Esophagus mucosa (tissue), 1 donor: ENCODE data around the gene HMGN3. TPM values are rescaled to one million over a fixed set of nuclear protein-coding genes. Genes with fewer than 3 reads are reported as not detected.
A peak's percentile ranks its signal among the peaks of the same experiment; 100 is the strongest.
"Not testable (repeated sequence)": the region's sequence is repeated elsewhere in the genome, so short reads cannot be mapped to it uniquely, and the experiment has no call there.

Experiments
- ATAC-seq: fragments of 200-7000 bp; cut with Tn5 transposase; one replicate; pipeline ENCODE4 v1.9.1; 2020
- total RNA-seq: library from RNA; stranded (reverse); gene quantifications from one replicate; pipeline ENCODE4 v1.2.4, GENCODE V29; 2023
- donor health status: DM: yes; HTN: yes; CAD: no.

Gene HMGN3
- total RNA-seq: 37.2 TPM

DNA sequence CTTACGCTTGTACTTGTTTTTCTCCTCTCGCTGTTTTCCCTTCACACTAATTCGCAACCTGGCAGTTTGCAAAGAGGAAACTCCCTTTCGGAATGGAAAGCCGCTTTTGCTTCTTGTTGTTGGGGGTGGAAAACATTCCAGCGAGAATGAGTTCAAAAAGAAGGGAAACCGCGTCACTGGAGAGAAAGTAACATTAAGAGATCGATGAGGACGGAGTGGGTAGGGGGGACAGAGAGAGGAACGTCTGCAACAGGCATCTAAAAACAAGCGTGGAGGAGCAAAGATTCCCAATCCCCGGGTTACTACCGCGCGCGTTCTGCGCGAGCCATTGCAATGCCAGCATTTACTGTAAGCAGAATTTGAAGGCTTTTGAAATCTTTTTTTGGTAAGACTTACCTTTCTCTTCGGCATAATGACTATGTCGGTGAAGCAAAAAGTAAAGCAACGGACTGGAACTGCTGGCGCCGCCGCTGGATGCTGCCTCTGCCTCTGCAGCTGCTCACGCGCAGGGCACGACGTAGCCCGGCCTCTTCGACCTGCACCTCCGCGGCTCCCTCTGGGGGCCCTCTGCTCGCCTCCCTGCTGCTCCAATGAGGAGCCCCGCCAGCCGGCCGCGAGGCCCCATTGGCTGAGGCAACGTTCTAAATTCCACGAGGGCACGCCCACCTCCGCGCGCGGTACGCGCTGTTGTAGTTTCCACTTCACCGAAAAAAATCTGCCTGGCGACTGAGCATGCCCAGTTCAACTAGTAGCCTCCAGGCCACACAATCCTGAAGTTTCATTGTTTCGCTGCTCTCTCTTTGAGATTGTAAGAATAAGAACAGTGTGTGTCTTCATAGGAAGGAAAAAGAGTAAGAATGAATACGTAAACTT is at the start of gene HMGN3:
HMGN3 (minus strand) TSS at position 533 of the 873 bp plus-strand sequence.
- peak; percentile 97 for ATAC-seq

DNA sequence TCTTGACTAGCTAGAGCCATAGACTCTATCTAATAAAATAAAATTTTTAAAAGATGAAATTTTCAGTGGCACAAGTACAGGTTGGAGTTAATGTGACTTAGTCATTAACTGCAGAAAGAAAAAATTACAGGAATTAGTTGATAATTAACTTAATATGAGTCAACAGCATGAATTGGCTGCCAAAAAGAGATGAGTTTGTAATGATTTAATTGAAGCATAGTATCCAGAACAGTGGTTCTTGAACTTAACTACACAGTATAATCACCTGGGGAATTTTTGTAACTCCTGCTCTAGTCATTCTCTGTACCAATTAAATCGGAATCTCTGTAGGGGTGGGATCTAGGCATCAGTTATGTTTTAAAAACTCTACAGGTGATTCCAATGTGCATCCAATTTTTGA is 46.3 kb upstream of the HMGN3 start:
- ATAC-seq: no peak

GRCh38 chr6:79277109-79277508 is 42.6 kb upstream of the HMGN3 start:
- no peak for ATAC-seq

- no peak for ATAC-seq
These were observed 35.4 kb upstream of the HMGN3 start for GRCh38 chr6:79269877-79270276.

- ATAC-seq: no peak
These were observed 32.6 kb upstream of the HMGN3 start for GRCh38 chr6:79267128-79267527.

- no peak for ATAC-seq
These were observed 31.6 kb upstream of the HMGN3 start for GRCh38 chr6:79266051-79266450.

DNA sequence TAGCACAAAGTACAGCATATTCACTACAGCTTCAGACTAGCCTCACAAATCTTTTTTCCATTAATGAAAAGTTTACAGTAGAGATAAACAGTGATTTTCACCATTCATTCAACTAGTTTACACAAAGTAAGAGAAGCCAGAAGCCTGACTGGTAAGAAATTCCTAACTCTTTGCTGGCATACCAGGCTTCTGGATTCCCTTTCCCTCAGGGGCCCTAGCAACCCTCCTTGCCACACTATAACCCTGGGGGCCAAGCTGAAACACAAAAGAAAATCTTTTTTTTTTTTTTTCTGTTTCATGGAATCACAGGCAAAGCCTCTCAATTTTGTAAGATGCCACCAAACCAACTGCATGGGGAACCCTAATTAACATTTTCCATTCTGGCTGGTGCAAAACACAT is 28.9 kb upstream of the HMGN3 start:
- ATAC-seq: no peak

DNA sequence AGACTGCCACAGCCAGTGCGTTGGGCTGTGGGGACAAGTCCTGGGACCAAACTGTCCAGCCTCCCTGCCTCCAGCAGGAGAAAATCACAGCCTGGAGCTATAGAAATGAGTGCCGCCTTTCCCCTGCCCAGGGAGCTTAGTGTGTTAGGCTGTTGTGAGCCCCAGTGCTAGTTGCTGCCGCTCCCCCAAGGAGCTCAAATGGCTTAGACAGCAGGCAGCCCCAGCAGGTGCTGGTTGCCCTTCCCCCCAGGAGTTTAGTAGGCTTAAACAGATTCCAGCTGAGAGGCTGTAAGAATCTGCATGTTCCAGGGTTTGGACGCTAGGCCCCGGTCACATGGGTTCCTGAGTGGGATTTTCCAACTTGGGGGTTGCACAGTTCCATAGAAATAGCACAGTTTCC is 27.2 kb upstream of the HMGN3 start:
- no peak for ATAC-seq

DNA sequence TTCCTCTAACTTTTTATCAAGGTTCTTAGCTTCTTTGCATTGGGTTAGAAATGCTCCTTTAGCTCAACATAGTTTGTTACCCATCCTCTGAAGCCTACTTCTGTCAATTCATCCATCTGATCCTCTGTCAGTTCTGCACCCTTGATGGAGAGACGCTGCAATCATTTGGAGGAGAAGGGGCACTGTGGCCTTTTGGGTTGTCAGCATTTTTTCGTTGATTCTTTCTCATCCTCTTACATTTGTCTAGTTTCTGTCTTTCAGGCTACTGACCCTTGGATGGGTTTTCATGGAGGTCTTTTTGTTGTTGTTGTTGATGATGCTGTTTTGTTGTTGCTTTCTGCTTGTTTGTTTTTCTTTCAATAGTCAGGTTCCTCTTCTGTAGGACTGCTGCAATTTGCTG is 26.3 kb upstream of the HMGN3 start:
- ATAC-seq: no peak

DNA sequence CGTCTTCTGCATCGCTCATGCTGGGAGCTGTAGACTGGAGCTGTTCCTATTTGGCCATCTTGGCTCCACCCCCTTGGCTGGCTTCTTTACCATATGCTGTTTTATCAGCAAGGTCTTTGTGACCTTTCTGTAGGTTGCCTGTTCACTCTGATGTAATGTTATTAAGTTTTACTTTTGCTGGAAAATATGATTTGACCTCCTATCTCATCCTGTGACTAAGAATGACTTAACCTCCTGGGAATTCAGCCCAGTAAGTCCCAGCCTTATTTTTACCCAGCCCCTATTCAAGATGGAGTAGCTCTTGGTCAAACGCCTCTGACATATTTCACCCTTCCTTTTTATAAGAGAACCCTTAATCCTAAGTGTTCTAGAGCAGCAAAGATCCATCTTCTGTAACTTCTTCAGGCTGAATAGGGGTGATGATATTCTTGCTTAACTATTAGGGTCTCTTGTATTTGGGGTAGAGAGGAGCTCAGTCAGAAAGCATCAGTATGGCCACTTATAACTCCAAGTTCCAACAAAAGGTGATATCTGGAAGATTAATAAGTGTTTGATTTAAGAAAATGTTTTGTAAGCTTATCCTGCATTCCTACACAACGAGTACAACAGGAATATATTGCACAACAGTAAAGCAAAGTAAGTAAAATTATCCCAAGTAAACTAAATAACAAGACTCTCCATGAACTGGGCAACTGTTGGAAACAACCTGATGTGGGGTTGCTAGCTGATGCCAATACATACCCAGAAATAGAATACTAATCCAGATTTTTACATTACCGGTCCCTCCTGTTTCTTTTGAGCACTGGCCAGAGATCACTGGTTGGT is 23.1 kb upstream of the HMGN3 start:
- no peak for ATAC-seq

GRCh38 chr6:79256770-79257169 is 22.3 kb upstream of the HMGN3 start:
- ATAC-seq: not testable (repeated sequence)

GRCh38 chr6:79255086-79255485 is 20.6 kb upstream of the HMGN3 start:
- not testable (repeated sequence) for ATAC-seq

GRCh38 chr6:79250559-79250958 is 16.1 kb upstream of the HMGN3 start:
- no peak for ATAC-seq

DNA sequence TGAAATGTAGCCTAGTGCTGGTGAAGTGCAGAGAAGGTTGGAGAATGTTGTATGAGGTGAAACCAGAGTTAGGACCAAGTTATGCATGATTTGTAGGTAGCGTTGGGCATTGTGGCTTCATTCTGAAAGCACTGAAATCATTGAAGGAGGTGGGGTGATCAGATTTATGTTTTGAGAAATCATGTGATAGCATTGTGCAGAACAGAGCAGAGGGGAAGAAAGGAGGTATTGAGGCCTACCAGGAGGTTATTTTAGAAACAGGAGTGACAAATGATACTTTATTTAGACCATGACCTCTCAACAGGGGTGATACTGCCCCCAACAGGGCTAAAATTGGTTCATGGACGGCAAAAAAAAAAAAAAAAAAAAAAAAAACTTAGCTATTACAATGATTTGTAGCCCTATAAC is 15.6 kb upstream of the HMGN3 start:
- no peak for ATAC-seq

DNA sequence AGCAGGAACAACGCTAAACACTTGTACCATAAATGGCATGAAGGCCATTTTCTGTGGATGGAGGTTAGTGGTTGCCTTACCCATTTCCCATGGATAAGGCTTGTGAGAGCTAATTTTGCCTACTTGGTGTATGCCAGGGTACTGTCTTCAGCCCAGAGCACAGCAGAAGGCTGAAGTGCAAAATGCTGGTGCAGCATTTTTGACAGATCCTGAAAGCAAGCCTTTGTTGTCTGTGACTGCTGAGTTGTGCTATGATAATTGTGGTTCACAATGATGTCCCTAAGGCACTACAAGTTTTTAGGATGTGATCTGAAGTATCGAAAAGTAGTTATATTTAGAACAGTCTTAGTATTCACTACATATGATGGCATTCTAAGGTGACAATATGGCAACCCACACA is 14.7 kb upstream of the HMGN3 start:
- ATAC-seq: no peak

DNA sequence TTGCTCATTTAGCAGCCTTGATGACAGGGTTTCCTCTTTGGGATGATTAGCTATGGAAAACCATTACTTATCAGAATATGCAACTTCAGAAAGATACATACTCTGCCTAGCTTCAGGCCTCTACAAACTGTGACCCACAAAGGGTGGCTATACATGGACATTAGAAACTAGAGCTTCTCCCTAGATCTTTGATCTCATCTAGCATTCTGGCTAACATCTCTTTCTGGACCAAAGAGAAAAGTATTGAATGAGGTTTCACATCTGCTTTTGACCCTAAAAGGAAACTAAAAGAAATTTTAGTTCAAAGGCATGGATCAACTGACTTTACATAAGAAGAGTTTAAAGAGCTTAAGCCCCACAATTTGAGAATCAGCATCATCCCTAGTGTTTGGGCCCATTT is 12.4 kb upstream of the HMGN3 start:
- ATAC-seq: no peak

- no peak for ATAC-seq
These were observed 6.7 kb upstream of the HMGN3 start for GRCh38 chr6:79241228-79241627.

DNA sequence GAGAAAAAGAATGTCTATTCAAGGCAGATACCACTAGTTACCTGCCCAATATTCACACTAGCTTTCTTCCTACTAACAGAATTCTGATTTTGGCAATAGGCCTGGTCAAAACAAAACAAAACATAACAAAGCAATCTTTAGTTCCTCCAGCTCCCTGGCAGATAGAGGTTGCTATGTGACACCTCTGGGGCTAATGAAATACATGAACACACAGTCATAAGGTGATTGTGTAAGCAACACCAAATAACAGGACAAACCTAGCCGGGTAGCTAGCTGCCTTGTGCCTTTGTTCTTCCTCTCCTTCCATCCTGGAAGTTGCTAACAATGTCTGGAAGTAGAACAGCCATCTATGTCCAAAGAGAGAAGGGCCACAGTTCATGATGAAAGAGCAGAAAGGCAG is 6.0 kb upstream of the HMGN3 start:
- peak; percentile 80 for ATAC-seq

- ATAC-seq: peak; percentile 47
These were observed 5.2 kb upstream of the HMGN3 start for GRCh38 chr6:79239536-79240168.

GRCh38 chr6:79238919-79239318 is 4.4 kb upstream of the HMGN3 start:
- no peak for ATAC-seq

DNA sequence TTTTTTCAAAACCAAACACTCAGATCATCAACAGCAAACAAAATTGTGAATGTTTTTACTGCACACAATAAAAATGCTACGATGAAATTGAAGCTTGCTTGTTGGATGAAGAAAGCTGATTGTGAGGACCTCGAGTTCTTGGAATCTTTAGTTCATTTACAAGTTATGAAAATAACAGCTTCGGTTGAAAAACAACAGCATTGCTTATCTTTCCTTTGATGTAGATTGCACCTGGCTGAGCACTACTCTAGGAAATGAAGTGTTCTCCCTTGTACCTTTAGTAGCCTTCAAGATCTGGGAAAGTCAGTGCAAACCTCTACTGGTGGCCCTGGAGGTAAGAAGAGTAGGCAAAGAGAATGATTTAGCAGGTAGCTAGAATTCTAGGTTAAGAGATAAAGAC is 2.2 kb upstream of the HMGN3 start:
- ATAC-seq: no peak

DNA sequence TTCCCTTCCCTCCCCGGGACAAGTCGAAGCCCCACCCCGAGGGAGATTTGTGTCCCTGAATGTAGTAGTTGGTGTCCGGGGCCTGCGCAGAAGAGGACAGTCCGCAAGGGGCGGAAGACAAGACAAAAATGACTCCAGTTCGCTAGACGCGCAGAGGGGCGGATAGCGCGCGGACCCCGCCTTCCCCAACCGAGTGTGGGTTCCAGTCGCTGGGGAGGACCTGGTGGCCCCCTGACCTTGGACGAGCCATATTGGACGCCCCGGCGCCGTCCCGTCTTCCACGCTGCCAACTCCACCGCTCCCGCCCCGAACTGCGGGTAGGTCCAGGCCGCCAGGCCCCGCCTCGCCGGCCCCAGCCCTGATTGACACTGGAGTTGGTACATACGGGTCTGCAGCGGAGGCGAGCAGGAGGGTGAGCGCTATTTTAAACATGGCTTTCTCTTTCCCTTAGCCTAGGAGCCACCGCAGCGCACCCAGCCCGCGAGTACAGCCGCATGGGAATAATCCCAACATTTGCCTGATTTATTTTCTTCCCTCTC is 802 bp downstream of the HMGN3 start:
- peak; percentile 95 for ATAC-seq
